Activated CD4-positive, CD25-positive, alpha-beta regulatory T cell treated with anti-CD3 and anti-CD28 coated beads, Interleukin-2, amount 50 U/mL, for 24 hours (primary cell): ENCODE data around the gene PDE4C.

ENCODE experiments used
- ATAC-seq, 2 donors: fragments of 150-1000 bp; cut with Tn5 transposase; one replicate each; pipeline ENCODE4 v1.10.0; 2021; ENCODE audit warnings: mild to moderate bottlenecking in 1 of 2, moderate library complexity in 1 of 2

PDE4C gene

GRCh38 chr19:18196511-18196845 lies 29.8 kb downstream of the PDE4C start:
- ATAC-seq, result no peak

GRCh38 chr19:18194554-18195238 lies 31.5 kb downstream of the PDE4C start:
- ATAC-seq, result no peak

- ATAC-seq, result no peak
Observed at GRCh38 chr19:18194181-18194530, 32.1 kb downstream of the PDE4C start.

GRCh38 chr19:18193388-18194180 lies 32.7 kb downstream of the PDE4C start:
- ATAC-seq, result no peak

- ATAC-seq, result peak; percentile 93 to 94
Observed at GRCh38 chr19:18192673-18193387, 33.4 kb downstream of the PDE4C start, which contains the start of gene MPV17L2. TSS of gene MPV17L2 (plus strand) at chr19:18193218. CDS start at chr19:18193282, 64 bp downstream.

- ATAC-seq, result no peak
Observed at GRCh38 chr19:18191640-18192062, 34.6 kb downstream of the PDE4C start.

- no peak for ATAC-seq
Observed at GRCh38 chr19:18190278-18190677, 36.0 kb downstream of the PDE4C start.

- no peak for ATAC-seq
Observed at GRCh38 chr19:18185538-18185937, 40.7 kb downstream of the PDE4C start.

GRCh38 chr19:18183529-18183928 lies 42.7 kb downstream of the PDE4C start:
- no peak for ATAC-seq

- ATAC-seq, result no peak
Observed at GRCh38 chr19:18179957-18180356, 46.3 kb downstream of the PDE4C start.

GRCh38 chr19:18176367-18177310 lies 49.6 kb downstream of the PDE4C start:
- no peak for ATAC-seq

- no peak for ATAC-seq
Observed at GRCh38 chr19:18174983-18175382, 51.3 kb downstream of the PDE4C start.
